ENCODE results near the gene PANK1. TPM values are rescaled to one million over a fixed set of nuclear protein-coding genes. Genes with fewer than 3 reads are reported as not detected.

PANK1 gene
- total RNA-seq, 1 donor from 2014 or later, result 38.0 TPM

GRCh38 chr10:89666138-89666537 is 21.1 kb upstream of the PANK1 start:
- no peak for DNase-seq (ENCODE audit: low spot score)
- no peak overlapping the region for H3K27ac ChIP-seq
- H3K27me3 ChIP-seq, result no peaks in the 10 kb centered on the region
- H4K20me1 ChIP-seq (ENCODE audit: low read depth), result no peaks in the 10 kb centered on the region
- TF ChIP-seq EZH2 (IDR thresholded peaks at IDR 0.05), result no peak
- no peak for TF ChIP-seq EZH2phosphoT487 (IDR thresholded peaks at IDR 0.05)
- TF ChIP-seq, protein P1, sequence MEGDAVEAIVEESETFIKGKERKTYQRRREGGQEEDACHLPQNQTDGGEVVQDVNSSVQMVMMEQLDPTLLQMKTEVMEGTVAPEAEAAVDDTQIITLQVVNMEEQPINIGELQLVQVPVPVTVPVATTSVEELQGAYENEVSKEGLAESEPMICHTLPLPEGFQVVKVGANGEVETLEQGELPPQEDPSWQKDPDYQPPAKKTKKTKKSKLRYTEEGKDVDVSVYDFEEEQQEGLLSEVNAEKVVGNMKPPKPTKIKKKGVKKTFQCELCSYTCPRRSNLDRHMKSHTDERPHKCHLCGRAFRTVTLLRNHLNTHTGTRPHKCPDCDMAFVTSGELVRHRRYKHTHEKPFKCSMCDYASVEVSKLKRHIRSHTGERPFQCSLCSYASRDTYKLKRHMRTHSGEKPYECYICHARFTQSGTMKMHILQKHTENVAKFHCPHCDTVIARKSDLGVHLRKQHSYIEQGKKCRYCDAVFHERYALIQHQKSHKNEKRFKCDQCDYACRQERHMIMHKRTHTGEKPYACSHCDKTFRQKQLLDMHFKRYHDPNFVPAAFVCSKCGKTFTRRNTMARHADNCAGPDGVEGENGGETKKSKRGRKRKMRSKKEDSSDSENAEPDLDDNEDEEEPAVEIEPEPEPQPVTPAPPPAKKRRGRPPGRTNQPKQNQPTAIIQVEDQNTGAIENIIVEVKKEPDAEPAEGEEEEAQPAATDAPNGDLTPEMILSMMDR (IDR thresholded peaks at IDR 0.05), result no peak
- no peaks in the 10 kb centered on the region for H3K79me2 ChIP-seq (ENCODE audit: low read depth)
- no peak overlapping the region for H3K9ac ChIP-seq
- no peaks in the 10 kb centered on the region for H3K9me3 ChIP-seq (ENCODE audit: low read depth)
- H3K36me3 ChIP-seq, result no peaks in the 10 kb centered on the region
- H3K27ac Mint-ChIP-seq, result no peak overlapping the region
- H3F3A ChIP-seq (ENCODE audit: low read depth), result no peaks in the 10 kb centered on the region
- H3K36me3 Mint-ChIP-seq, result peaks cover 1% of the 10 kb centered on the region
- no peak overlapping the region for H2AFZ ChIP-seq (replicated peaks)
- H3K4me1 ChIP-seq, result peaks cover 8% of the 10 kb centered on the region
- no peaks in the 10 kb centered on the region for H3K27me3 Mint-ChIP-seq (ENCODE audit: insufficient read depth, low read depth)
- no peak overlapping the region for H3K4me3 Mint-ChIP-seq
- no peak overlapping the region for H3K4me3 ChIP-seq
- H3K4me1 Mint-ChIP-seq, result peaks cover 2% of the 10 kb centered on the region
- H3K4me2 ChIP-seq, result no peak overlapping the region
- no peaks in the 10 kb centered on the region for H3K9me3 Mint-ChIP-seq

GRCh38 chr10:89665302-89665701 is 20.3 kb upstream of the PANK1 start:
- Mint-ChIP-seq H3K27me3 (ENCODE audit: insufficient read depth, low read depth) (no peaks in the 10 kb centered on the region), H3K9me3 (no peaks in the 10 kb centered on the region), H3K4me1 (peaks cover 2% of the 10 kb centered on the region), H3K27ac (no peak overlapping the region), H3K4me3 (no peak overlapping the region), H3K36me3 (peaks cover 1% of the 10 kb centered on the region)
- no peak for DNase-seq (ENCODE audit: low spot score)
- no peak overlapping the region for H3K9ac ChIP-seq
- no peaks in the 10 kb centered on the region for H3K9me3 ChIP-seq (ENCODE audit: low read depth)
- H3K27me3 ChIP-seq, result no peaks in the 10 kb centered on the region
- H3K4me2 ChIP-seq, result no peak overlapping the region
- no peaks in the 10 kb centered on the region for H3K79me2 ChIP-seq (ENCODE audit: low read depth)
- peaks cover 8% of the 10 kb centered on the region for H3K4me1 ChIP-seq
- no peak for TF ChIP-seq EZH2phosphoT487 (IDR thresholded peaks at IDR 0.05)
- TF ChIP-seq, protein P1 (IDR thresholded peaks at IDR 0.05), result no peak
- TF ChIP-seq EZH2 (IDR thresholded peaks at IDR 0.05), result no peak
- H4K20me1 ChIP-seq (ENCODE audit: low read depth), result no peaks in the 10 kb centered on the region
- no peaks in the 10 kb centered on the region for H3K36me3 ChIP-seq
- H2AFZ ChIP-seq (replicated peaks), result no peak overlapping the region
- no peak overlapping the region for H3K4me3 ChIP-seq
- H3K27ac ChIP-seq, result no peak overlapping the region
- no peaks in the 10 kb centered on the region for H3F3A ChIP-seq (ENCODE audit: low read depth)

- H3K27me3 ChIP-seq, result no peaks in the 10 kb centered on the region
- no peaks in the 10 kb centered on the region for H3K79me2 ChIP-seq (ENCODE audit: low read depth)
- no peak overlapping the region for H3K27ac Mint-ChIP-seq
- no peaks in the 10 kb centered on the region for H3F3A ChIP-seq (ENCODE audit: low read depth)
- no peak overlapping the region for H3K4me3 Mint-ChIP-seq
- H3K36me3 ChIP-seq, result no peaks in the 10 kb centered on the region
- H3K9me3 Mint-ChIP-seq, result no peaks in the 10 kb centered on the region
- TF ChIP-seq EZH2 (IDR thresholded peaks at IDR 0.05), result no peak
- TF ChIP-seq EZH2phosphoT487 (IDR thresholded peaks at IDR 0.05), result no peak
- TF ChIP-seq, protein P1 (IDR thresholded peaks at IDR 0.05), result no peak
- H3K4me1 ChIP-seq, result peaks cover 8% of the 10 kb centered on the region
- no peak overlapping the region for H3K27ac ChIP-seq
- H2AFZ ChIP-seq (replicated peaks), result no peak overlapping the region
- no peaks in the 10 kb centered on the region for H3K27me3 Mint-ChIP-seq (ENCODE audit: insufficient read depth, low read depth)
- DNase-seq (ENCODE audit: low spot score), result no peak
- peaks cover 2% of the 10 kb centered on the region for H3K4me1 Mint-ChIP-seq
- no peaks in the 10 kb centered on the region for H4K20me1 ChIP-seq (ENCODE audit: low read depth)
- H3K36me3 Mint-ChIP-seq, result no peaks in the 10 kb centered on the region
- H3K9me3 ChIP-seq (ENCODE audit: low read depth), result no peaks in the 10 kb centered on the region
- H3K4me3 ChIP-seq, result no peak overlapping the region
- no peak overlapping the region for H3K4me2 ChIP-seq
- H3K9ac ChIP-seq, result no peak overlapping the region
Measured at GRCh38 chr10:89664203-89664602, 19.2 kb upstream of the PANK1 start.
